GM23248 (cell line): ENCODE results near the gene SH3TC1. TPM values are rescaled to one million over a fixed set of nuclear protein-coding genes. Genes with fewer than 3 reads are reported as not detected.

Source experiments
- DNase-seq: peaks from one replicate; pipeline ENCODE4 v3.0.0-alpha.2; 2015
- H2AFZ ChIP-seq: fragments of 200-600 bp; sonication (generic); 2 replicates; pipeline ENCODE4 v1.6.1; 2016; ENCODE audit warnings: antibody characterized with exemption
- H3F3A ChIP-seq: fragments of 200-600 bp; sonication (generic); 2 replicates; pipeline ENCODE4 v1.6.1; 2016; ENCODE audit warnings: mild to moderate bottlenecking, antibody characterized with exemption, mixed run types; ENCODE audit not compliant: insufficient read depth
- H3K27ac ChIP-seq: fragments of 200-600 bp; sonication (generic); 2 replicates; pipeline ENCODE4 v1.5.1; 2016; ENCODE audit warnings: mild to moderate bottlenecking
- H3K27me3 ChIP-seq: fragments of 200-600 bp; sonication (generic); replicated peaks from 2 replicates; pipeline ENCODE4 v1.6.1; 2016; ENCODE audit warnings: mild to moderate bottlenecking; ENCODE audit not compliant: insufficient read depth
- H3K36me3 ChIP-seq: fragments of 200-600 bp; sonication (generic); 2 replicates; pipeline ENCODE4 v1.6.1; 2016; ENCODE audit warnings: low read depth, mild to moderate bottlenecking
- H3K4me1 ChIP-seq: fragments of 200-600 bp; sonication (generic); 2 replicates; pipeline ENCODE4 v1.6.1; 2016; ENCODE audit warnings: mild to moderate bottlenecking; ENCODE audit not compliant: insufficient read depth
- H3K4me2 ChIP-seq: fragments of 200-600 bp; sonication (generic); one replicate; pipeline ENCODE4 v1.6.1; 2016; ENCODE audit warnings: mild to moderate bottlenecking; ENCODE audit not compliant: unreplicated experiment
- H3K4me3 ChIP-seq: fragments of 200-600 bp; sonication (generic); 2 replicates; pipeline ENCODE4 v1.5.1; 2016; ENCODE audit warnings: mild to moderate bottlenecking
- H3K79me2 ChIP-seq: fragments of 200-600 bp; sonication (generic); 2 replicates; pipeline ENCODE4 v1.6.1; 2016; ENCODE audit warnings: mild to moderate bottlenecking; ENCODE audit not compliant: insufficient read depth
- H3K9ac ChIP-seq: fragments of 200-600 bp; sonication (generic); 2 replicates; pipeline ENCODE4 v1.6.1; 2016; ENCODE audit warnings: mild to moderate bottlenecking
- H3K9me2 ChIP-seq: fragments of 200-600 bp; sonication (generic); 2 replicates; pipeline ENCODE4 v1.6.1; 2016; ENCODE audit warnings: mixed run types, mild to moderate bottlenecking, moderate library complexity; ENCODE audit not compliant: insufficient read depth
- H3K9me3 ChIP-seq: fragments of 200-600 bp; sonication (generic); one replicate; pipeline ENCODE4 v1.6.1; 2017; ENCODE audit warnings: low read depth
- H4K20me1 ChIP-seq: fragments of 200-600 bp; sonication (generic); 2 replicates; pipeline ENCODE4 v1.6.0; 2016; ENCODE audit not compliant: insufficient read depth
- EZH2 ChIP-seq: fragments of 200-600 bp; sonication (generic); IDR thresholded peaks from 2 replicates; pipeline ENCODE4 v1.6.1; 2018; ENCODE audit warnings: antibody characterized with exemption, mild to moderate bottlenecking; ENCODE audit not compliant: insufficient read depth, poor library complexity, severe bottlenecking
- EZH2phosphoT487 ChIP-seq: fragments of 200-600 bp; sonication (generic); IDR thresholded peaks from 2 replicates; pipeline ENCODE4 v1.6.1; 2018; ENCODE audit warnings: antibody characterized with exemption, moderate library complexity, mild to moderate bottlenecking, low read depth; ENCODE audit not compliant: insufficient read depth
- WGBS, 2 experiments: methylation state at CpG; one replicate each; pipeline ENCODE4 v1.1.6; 2015 to 2017; ENCODE audit warnings: low lambda C conversion rate in 2 of 2, low coverage in 1 of 2; ENCODE audit errors: missing lambda C conversion rate in 2 of 2; 5-methylcytosine and 5-hydroxymethylcytosine counted together
- in situ Hi-C: fragments of 300-500 bp; cut with MboI; formaldehyde crosslinking; loops from 2 replicates; pipeline ENCODE4 v1.15.0; 2020
- polyA plus RNA-seq: library from polyadenylated mRNA; unstranded; fragments of >200 nt; fragmentation: Nextera tagmentation; extraction: Ambion mirVana; gene quantifications from 2 replicates; pipeline ENCODE4 v1.2.1, GENCODE V29; 2016
- total RNA-seq: library from RNA; depleted of rRNA; stranded (reverse); fragments of >200 nt; shearing (Covaris generic); gene quantifications from 2 replicates; pipeline ENCODE4 v1.2.3, GENCODE V29; 2014

The SH3TC1 gene
- total and polyA plus RNA-seq, 2 experiments from 2014 or later = 2.3 to 6.5 TPM

DNA sequence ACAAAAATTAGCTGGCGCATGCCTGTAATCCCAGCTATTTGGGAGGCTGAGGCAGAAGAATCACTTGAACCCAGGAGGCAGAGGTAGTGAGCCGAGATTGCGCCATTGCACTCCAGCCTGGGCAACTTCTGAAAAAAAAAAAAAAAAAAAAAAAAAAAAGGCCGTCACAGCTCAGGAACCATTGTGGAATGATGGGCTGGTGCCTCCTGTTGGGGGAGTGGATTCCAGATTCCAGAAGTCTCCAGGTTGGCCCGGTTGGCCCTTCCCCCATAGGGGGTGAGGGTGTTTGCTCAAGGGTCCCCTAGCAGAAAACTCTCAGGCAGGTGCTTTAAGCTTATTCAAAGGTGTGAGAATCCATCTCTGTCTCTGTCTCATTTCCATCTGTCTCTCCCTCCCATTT, 11.5 kb downstream of the SH3TC1 start:
- 75 to 81% methylated on average over 5 of the region's 5 CpGs for WGBS, 2 experiments
- TF ChIP-seq EZH2 (no peak), EZH2phosphoT487 (no peak)

DNA sequence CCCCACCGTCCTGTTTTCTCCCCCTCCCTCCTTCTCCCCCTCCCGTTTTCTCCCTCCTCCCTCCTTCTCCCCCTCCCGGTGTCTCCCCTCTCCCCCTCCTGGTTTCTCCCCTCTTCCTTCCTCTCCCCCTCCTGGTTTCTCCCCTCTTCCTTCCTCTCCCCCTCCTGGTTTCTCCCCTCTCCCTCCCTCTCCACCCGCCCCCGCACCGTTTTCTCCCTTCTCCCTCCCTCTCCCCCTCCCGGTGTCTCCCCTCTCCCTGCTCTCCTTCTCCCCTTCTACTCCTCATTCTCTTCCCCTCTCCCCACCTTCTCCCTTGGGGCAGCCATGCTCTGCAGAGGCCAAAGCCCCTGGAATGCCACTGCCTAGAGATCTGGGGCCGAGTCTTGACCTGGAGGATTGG, 12.2 kb downstream of the SH3TC1 start:
- H3K79me2 ChIP-seq = no peaks in the 10 kb centered on the region
- no peak for DNase-seq
- peaks cover 7% of the 10 kb centered on the region; the same call in 1 of the 2 replicates for H3F3A ChIP-seq
- in situ Hi-C loops = no loop called here
- H2AFZ ChIP-seq = no peak overlapping the region
- H3K36me3 ChIP-seq = no peaks in the 10 kb centered on the region
- no peak overlapping the region for H3K4me2 ChIP-seq
- TF ChIP-seq EZH2 (no peak), EZH2phosphoT487 (no peak)
- H3K27me3 ChIP-seq = no peaks in the 10 kb centered on the region
- no peaks in the 10 kb centered on the region for H3K9me2 ChIP-seq
- H3K4me3 ChIP-seq = no peak overlapping the region
- 19 to 67% methylated on average over 4 to 8 of the region's 8 CpGs for WGBS, 2 experiments
- H3K27ac ChIP-seq = no peak overlapping the region
- H4K20me1 ChIP-seq = no peaks in the 10 kb centered on the region
- H3K4me1 ChIP-seq = peaks cover 8% of the 10 kb centered on the region; the same call in 1 of the 2 replicates
- no peak overlapping the region for H3K9ac ChIP-seq
- H3K9me3 ChIP-seq = no peaks in the 10 kb centered on the region

More for the DNA sequence above, 11.5 kb downstream of the SH3TC1 start:
- in situ Hi-C loops = no loop called here
- no peak overlapping the region for H3K4me3 ChIP-seq
- no peak overlapping the region for H2AFZ ChIP-seq
- H4K20me1 ChIP-seq = no peaks in the 10 kb centered on the region
- H3K4me2 ChIP-seq = no peak overlapping the region
- H3K27me3 ChIP-seq = no peaks in the 10 kb centered on the region
- DNase-seq = no peak
- no peaks in the 10 kb centered on the region for H3K9me2 ChIP-seq
- no peaks in the 10 kb centered on the region for H3K79me2 ChIP-seq
- H3K36me3 ChIP-seq = no peaks in the 10 kb centered on the region
- no peak overlapping the region for H3K9ac ChIP-seq
- H3K27ac ChIP-seq = no peak overlapping the region
- no peaks in the 10 kb centered on the region for H3K9me3 ChIP-seq
- H3F3A ChIP-seq = peaks cover 7% of the 10 kb centered on the region; the same call in 1 of the 2 replicates
- H3K4me1 ChIP-seq = peaks cover 8% of the 10 kb centered on the region; the same call in 1 of the 2 replicates

DNA sequence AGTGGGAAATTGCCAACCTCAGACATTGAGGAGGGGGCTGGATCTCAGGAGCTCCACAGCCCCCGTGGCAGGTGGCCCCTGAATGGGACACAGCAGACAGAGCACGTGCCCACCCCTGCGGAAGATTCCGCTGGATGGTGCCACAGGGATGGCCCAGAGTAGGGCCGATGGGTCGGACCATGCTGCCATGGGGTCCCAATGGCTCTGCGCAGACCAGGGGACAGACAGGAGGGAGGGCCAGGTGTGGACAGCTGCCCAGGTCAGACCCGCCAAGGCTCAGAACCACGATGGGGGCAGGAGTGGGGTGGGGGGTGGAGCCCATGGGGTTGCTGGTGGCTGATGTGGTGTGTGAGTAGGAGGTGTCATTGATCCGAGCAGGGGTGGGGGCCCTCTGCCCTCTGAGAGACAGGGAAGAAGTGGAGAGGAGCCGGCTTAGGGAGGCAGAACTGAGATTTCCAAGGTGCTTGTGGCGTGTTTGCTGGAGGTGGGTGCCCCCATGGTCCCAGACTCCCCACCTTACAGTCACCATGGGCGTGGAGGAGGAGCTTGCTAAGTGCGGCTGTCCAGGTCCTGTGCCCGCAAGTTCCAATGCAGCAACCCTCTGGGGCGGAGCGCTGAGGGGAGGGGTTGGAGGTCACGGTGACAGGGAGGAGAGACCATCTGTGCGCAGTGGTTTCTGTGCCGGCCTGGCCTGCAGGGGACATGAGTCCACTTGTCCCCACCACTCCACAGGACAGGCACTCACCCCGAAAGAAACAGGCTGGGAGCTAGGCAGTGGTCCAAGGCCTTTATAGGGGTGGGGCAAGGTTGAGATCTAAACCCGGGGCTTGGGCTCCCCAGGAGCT, 12.9 kb downstream of the SH3TC1 start:
- no peak overlapping the region for H2AFZ ChIP-seq
- WGBS, 2 experiments = 84 to 85% methylated on average over 20 to 22 of the region's 22 CpGs
- no peaks in the 10 kb centered on the region for H4K20me1 ChIP-seq
- in situ Hi-C loops = no loop called here
- TF ChIP-seq EZH2 = no peak
- no peaks in the 10 kb centered on the region for H3K9me2 ChIP-seq
- H3K79me2 ChIP-seq = no peaks in the 10 kb centered on the region
- peaks cover 7% of the 10 kb centered on the region; the same call in 1 of the 2 replicates for H3F3A ChIP-seq
- H3K9ac ChIP-seq = no peak overlapping the region
- peaks cover 8% of the 10 kb centered on the region; the same call in 1 of the 2 replicates for H3K4me1 ChIP-seq
- H3K27me3 ChIP-seq = no peaks in the 10 kb centered on the region
- H3K36me3 ChIP-seq = no peaks in the 10 kb centered on the region
- no peak overlapping the region for H3K4me3 ChIP-seq
- no peak for DNase-seq
- no peaks in the 10 kb centered on the region for H3K9me3 ChIP-seq
- H3K4me2 ChIP-seq = no peak overlapping the region
- no peak overlapping the region for H3K27ac ChIP-seq

GRCh38 chr4:8212622-8213021, 13.5 kb downstream of the SH3TC1 start:
- no peaks in the 10 kb centered on the region for H4K20me1 ChIP-seq
- no peaks in the 10 kb centered on the region for H3K79me2 ChIP-seq
- DNase-seq = no peak
- no peak overlapping the region for H3K4me2 ChIP-seq
- in situ Hi-C loops = no loop called here
- H2AFZ ChIP-seq = no peak overlapping the region
- WGBS, 2 experiments = 82 to 87% methylated on average over 10 to 12 of the region's 12 CpGs
- no peak overlapping the region for H3K4me3 ChIP-seq
- H3K9me2 ChIP-seq = no peaks in the 10 kb centered on the region
- no peaks in the 10 kb centered on the region for H3K9me3 ChIP-seq
- no peak overlapping the region for H3K27ac ChIP-seq
- peaks cover 8% of the 10 kb centered on the region; the same call in 1 of the 2 replicates for H3K4me1 ChIP-seq
- no peaks in the 10 kb centered on the region for H3K36me3 ChIP-seq
- H3K27me3 ChIP-seq = no peaks in the 10 kb centered on the region
- TF ChIP-seq EZH2phosphoT487 = no peak
- no peak for TF ChIP-seq EZH2
- H3K9ac ChIP-seq = no peak overlapping the region
- H3F3A ChIP-seq = peaks cover 7% of the 10 kb centered on the region; the same call in 1 of the 2 replicates
